PFSK-1 (cell line): ENCODE measurements around the gene SCLY.

ENCODE experiments used
- FOXP2 ChIP-seq: optimal IDR thresholded peaks from 2 replicates; pipeline ENCODE3; 2011; ENCODE audit warnings: borderline replicate concordance, control low read depth, inconsistent platforms; ENCODE audit not compliant: insufficient read depth; ENCODE audit errors: extremely low read length, extremely low read depth
- POLR2AphosphoS5 ChIP-seq: IDR thresholded peaks from 2 replicates; pipeline ENCODE4 v1.6.1; 2012; ENCODE audit warnings: low read depth, mild to moderate bottlenecking, control low read depth, low read length, moderate library complexity
- SIN3A ChIP-seq: IDR thresholded peaks from 2 replicates; pipeline ENCODE4 v1.6.1; 2012; ENCODE audit warnings: mild to moderate bottlenecking, low read length, moderate library complexity, borderline replicate concordance; ENCODE audit not compliant: insufficient read depth
- TAF1 ChIP-seq: IDR thresholded peaks from 2 replicates; pipeline ENCODE4 v1.6.1; 2012; ENCODE audit warnings: low read length, control low read depth, borderline replicate concordance; ENCODE audit not compliant: insufficient read depth
- TF ChIP-seq, protein P1 (sequence below), 2 experiments: IDR thresholded peaks; 2 replicates each; pipeline versions ENCODE4 v1.6.1 to v1.8.0; 2011 to 2012; ENCODE audit warnings: low read depth in 2 of 2, low read length in 2 of 2, control low read depth in 1 of 2, inconsistent platforms in 1 of 2, mild to moderate bottlenecking in 1 of 2, moderate library complexity in 1 of 2; ENCODE audit not compliant: insufficient read depth in 1 of 2

Gene SCLY

DNA sequence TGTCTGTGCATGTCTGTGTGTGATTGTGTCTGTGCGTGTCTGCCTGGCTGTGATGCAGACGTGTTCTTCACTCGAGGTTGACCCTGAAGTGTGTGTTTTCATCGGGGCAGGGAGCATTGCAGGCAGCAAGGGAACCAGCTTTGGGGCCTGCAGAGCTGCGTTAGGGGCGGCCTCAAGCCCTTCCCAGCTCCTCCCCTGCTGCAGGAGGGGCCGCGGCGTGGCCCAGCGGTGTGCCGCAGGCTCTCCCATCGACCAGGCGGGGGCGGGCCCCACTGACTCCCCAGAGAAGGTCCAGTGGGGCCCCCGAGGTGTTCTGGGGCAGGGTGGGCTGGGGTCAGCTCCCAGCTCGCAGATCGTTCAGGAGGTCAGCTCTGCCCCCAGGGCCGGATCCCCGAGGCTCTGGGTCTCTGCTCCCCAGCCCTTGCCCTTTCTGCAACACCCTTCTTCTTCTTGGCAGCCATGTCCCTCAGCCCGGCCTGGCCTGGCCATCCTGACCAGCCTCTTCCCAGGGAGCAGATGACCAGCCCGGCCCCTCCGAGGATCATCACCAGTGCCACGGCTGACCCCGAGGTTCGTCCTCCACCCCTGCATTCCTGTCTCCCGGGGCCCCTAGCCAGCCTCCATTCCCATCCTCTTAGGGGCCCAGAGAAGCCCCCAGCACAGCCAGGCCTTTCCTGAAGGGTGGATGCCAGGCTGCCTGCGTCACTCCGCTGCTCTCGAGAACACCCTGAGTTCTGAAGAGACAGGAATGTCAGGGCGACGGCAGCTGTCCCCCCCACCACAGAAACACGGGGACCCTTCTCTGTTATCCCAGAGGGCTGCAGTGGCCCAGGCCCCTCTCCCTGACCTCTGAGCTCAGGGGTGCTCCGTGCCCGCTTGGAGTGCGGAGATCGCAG is 66.6 kb downstream of the SCLY start:
- TF ChIP-seq TAF1 = no peak

- TF ChIP-seq SIN3A (no peak), FOXP2 (no peak), TAF1 (no peak), POLR2AphosphoS5 (no peak)
- TF ChIP-seq, protein P1, sequence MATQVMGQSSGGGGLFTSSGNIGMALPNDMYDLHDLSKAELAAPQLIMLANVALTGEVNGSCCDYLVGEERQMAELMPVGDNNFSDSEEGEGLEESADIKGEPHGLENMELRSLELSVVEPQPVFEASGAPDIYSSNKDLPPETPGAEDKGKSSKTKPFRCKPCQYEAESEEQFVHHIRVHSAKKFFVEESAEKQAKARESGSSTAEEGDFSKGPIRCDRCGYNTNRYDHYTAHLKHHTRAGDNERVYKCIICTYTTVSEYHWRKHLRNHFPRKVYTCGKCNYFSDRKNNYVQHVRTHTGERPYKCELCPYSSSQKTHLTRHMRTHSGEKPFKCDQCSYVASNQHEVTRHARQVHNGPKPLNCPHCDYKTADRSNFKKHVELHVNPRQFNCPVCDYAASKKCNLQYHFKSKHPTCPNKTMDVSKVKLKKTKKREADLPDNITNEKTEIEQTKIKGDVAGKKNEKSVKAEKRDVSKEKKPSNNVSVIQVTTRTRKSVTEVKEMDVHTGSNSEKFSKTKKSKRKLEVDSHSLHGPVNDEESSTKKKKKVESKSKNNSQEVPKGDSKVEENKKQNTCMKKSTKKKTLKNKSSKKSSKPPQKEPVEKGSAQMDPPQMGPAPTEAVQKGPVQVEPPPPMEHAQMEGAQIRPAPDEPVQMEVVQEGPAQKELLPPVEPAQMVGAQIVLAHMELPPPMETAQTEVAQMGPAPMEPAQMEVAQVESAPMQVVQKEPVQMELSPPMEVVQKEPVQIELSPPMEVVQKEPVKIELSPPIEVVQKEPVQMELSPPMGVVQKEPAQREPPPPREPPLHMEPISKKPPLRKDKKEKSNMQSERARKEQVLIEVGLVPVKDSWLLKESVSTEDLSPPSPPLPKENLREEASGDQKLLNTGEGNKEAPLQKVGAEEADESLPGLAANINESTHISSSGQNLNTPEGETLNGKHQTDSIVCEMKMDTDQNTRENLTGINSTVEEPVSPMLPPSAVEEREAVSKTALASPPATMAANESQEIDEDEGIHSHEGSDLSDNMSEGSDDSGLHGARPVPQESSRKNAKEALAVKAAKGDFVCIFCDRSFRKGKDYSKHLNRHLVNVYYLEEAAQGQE (IDR thresholded peaks at IDR 0.05; ENCODE audit: insufficient read depth in 1 of 2, low read depth in 2 of 2, low read length in 2 of 2) = no peak
These were observed 67.2 kb downstream of the SCLY start for GRCh38 chr2:238128061-238128440.

GRCh38 chr2:238128534-238129001 is 67.8 kb downstream of the SCLY start:
- TF ChIP-seq, protein P1 (IDR thresholded peaks at IDR 0.05; ENCODE audit: insufficient read depth in 1 of 2, low read depth in 2 of 2, low read length in 2 of 2) = no peak
- TF ChIP-seq FOXP2 = no peak
- no peak for TF ChIP-seq SIN3A
- no peak for TF ChIP-seq POLR2AphosphoS5
- no peak for TF ChIP-seq TAF1

DNA sequence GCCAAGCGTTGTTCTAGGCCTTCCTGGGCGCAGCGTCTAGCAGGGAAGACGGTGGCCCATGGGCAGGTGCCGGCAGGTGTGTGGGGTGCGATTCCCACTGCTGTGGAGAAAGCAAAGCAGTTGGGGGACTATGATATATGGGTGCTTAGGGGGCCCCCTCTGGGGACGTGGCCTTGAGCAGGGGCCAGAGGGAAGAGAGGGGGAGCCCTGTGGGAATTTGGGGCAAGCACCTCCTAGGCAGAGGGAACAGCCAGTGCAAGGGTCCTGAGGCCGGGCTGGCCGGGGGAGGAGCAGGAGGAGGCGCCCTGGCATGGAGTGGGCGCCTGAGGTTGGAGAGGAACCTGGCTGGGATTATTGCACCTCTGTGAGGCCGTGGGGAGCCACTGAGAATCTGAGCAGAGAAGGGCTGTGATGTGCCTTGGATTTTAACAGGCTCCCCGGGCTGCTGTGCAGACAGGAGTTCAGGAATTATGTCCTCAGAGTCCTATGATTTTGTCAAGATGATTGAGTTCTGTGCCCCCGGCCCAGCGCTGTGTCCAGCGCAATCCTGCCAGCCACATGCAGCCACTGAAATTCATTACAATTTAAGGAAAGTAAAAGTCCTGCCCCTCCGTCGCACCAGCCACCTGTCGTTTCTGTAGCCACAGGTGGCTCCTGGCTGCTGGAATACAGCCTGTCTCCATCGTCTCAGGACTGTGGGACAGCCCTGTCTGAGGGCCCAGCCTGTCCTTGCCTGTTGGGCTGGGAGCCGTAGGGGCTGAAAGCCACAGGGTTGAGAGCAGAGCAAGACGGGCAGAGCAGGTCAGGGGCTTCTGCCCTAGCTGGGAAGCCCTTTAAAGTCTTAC is 68.6 kb downstream of the SCLY start:
- TF ChIP-seq, protein P1 (IDR thresholded peaks at IDR 0.05; ENCODE audit: insufficient read depth in 1 of 2, low read depth in 2 of 2, low read length in 2 of 2) = no peak
- TF ChIP-seq TAF1 = no peak
- TF ChIP-seq POLR2AphosphoS5 = no peak
- TF ChIP-seq SIN3A = no peak
- no peak for TF ChIP-seq FOXP2

DNA sequence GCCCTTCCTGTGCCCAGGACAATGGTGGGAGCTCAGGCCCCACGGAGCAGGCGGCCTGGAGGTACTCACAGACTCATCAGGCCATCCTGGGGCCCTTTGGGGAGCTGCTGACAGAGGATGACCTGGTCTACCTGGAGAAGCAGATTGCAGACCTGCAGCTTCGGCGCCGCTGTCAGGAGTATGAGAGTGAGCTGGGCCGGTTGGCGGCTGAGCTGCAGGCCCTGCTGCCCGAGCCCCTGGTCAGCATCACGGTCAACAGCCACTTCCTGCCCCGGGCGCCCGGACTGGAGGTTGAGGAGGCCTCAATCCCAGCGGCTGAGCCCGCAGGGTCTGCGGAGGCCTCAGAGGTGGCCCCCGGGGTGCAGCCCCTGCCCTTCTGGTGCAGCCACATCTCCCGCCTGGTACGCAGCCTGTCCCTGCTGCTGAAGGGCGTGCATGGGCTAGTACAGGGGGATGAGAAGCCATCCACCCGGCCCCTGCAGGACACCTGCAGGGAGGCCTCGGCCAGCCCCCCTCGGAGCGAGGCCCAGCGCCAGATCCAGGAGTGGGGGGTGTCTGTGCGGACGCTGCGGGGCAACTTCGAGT is 69.4 kb downstream of the SCLY start:
- TF ChIP-seq, protein P1 (IDR thresholded peaks at IDR 0.05; ENCODE audit: insufficient read depth in 1 of 2, low read depth in 2 of 2, low read length in 2 of 2) = no peak
- TF ChIP-seq SIN3A (no peak), TAF1 (no peak), POLR2AphosphoS5 (no peak), FOXP2 (no peak)
